Endothelial cell of umbilical vein (primary cell): ENCODE data around the gene HLA-DQA2. TPM values are rescaled to one million over a fixed set of nuclear protein-coding genes. Genes with fewer than 3 reads are reported as not detected.

Experiments
- BruUV-seq: library from RNA; stranded (reverse); fragments of 400-500 nt; replicated peaks from 2 replicates; lab custom pipeline; 2021; lab: Mats Ljungman, UMichigan
- CTCF ChIA-PET: fragments of 300-600, 350-600 bp; sonication (Branson Sonifier 250); formaldehyde crosslinking; loops from one replicate; lab custom pipeline; 2021; ENCODE audit warnings: antibody characterized with exemption, inconsistent platforms; lab: Charles Lee
- POLR2A ChIA-PET: fragments of 300-600, 350-600 bp; sonication (Branson Sonifier 250); formaldehyde crosslinking; loops from one replicate; lab custom pipeline; 2021; ENCODE audit warnings: antibody characterized with exemption, inconsistent platforms; lab: Charles Lee
- DNase-seq: peaks from one replicate; pipeline ENCODE4 v3.0.0-alpha.2; 2011; ENCODE audit warnings: low read depth, low spot score
- FAIRE-seq: peaks from 2 replicates; lab custom pipeline; 2011; peaks lifted over from hg19 to GRCh38; lab: Jason Lieb, UNC
- H2AFZ ChIP-seq: 2 replicates; pipeline ENCODE4 v1.6.0; 2012; ENCODE audit warnings: low read depth, low read length, control low read depth, inconsistent platforms
- H3K27ac ChIP-seq: 2 replicates; pipeline ENCODE4 v1.5.1; 2011; ENCODE audit warnings: low read depth, mild to moderate bottlenecking, control low read depth, low read length, moderate library complexity; ENCODE audit not compliant: insufficient read depth
- H3K27me3 ChIP-seq, 2 experiments: 2 replicates each; pipeline versions ENCODE4 v1.6.0 to v1.6.1; 2011; ENCODE audit warnings: low read length in 2 of 2, mixed read lengths in 1 of 2; ENCODE audit not compliant: control insufficient read depth in 2 of 2, insufficient read depth in 2 of 2
- H3K36me3 ChIP-seq, 2 experiments: 2 replicates in 1 of 2; 3 replicates in 1 of 2; pipeline ENCODE4 v1.5.1; 2011; ENCODE audit warnings: low read length in 2 of 2, mild to moderate bottlenecking in 1 of 2, moderate library complexity in 1 of 2; ENCODE audit not compliant: control insufficient read depth in 2 of 2, insufficient read depth in 2 of 2; ENCODE audit errors: extremely low read depth in 1 of 2
- H3K4me1 ChIP-seq: 3 replicates; pipeline ENCODE4 v1.5.1; 2011; ENCODE audit warnings: mild to moderate bottlenecking, low read length; ENCODE audit not compliant: control insufficient read depth, insufficient read depth; ENCODE audit errors: extremely low read depth
- H3K4me2 ChIP-seq: 2 replicates; pipeline ENCODE4 v1.6.1; 2011; ENCODE audit warnings: low read length, control low read depth, mixed read lengths; ENCODE audit not compliant: insufficient read depth
- H3K4me3 ChIP-seq, 3 experiments: fragments of 200-600 bp in 1 of 3; sonication (generic), shearing (Covaris generic) in 1 of 3; replicated peaks in 1 of 3; 2 replicates each; pipeline ENCODE4 v1.5.1; 2011 to 2016; ENCODE audit warnings: control low read depth in 3 of 3, low read length in 3 of 3, mild to moderate bottlenecking in 2 of 3, inconsistent platforms in 1 of 3, low read depth in 1 of 3, moderate library complexity in 1 of 3; ENCODE audit not compliant: insufficient read depth in 1 of 3
- H3K79me2 ChIP-seq: 2 replicates; pipeline ENCODE4 v1.6.0; 2012; ENCODE audit warnings: low read length, inconsistent platforms; ENCODE audit not compliant: control insufficient read depth, insufficient read depth
- H3K9ac ChIP-seq: replicated peaks from 2 replicates; pipeline ENCODE3; 2011; ENCODE audit warnings: low read length, control low read depth; ENCODE audit not compliant: insufficient read depth; ENCODE audit errors: extremely low read depth
- H3K9me1 ChIP-seq: replicated peaks from 3 replicates; pipeline ENCODE4 v1.6.0; 2011; ENCODE audit warnings: mild to moderate bottlenecking, low read length; ENCODE audit not compliant: control insufficient read depth, insufficient read depth; ENCODE audit errors: extremely low read depth
- H3K9me3 ChIP-seq: replicated peaks from 2 replicates; pipeline ENCODE4 v1.5.1; 2012; ENCODE audit warnings: low read length, inconsistent platforms; ENCODE audit not compliant: control insufficient read depth, insufficient read depth
- H4K20me1 ChIP-seq: replicated peaks from 2 replicates; pipeline ENCODE3; 2011; ENCODE audit warnings: mild to moderate bottlenecking, low read length; ENCODE audit not compliant: control insufficient read depth, insufficient read depth; ENCODE audit errors: extremely low read depth
- CTCF ChIP-seq, 2 donors: IDR thresholded peaks; 1 replicate in 1 of 2; 2 replicates in 1 of 2; pipeline ENCODE4 v1.5.1; 2011; ENCODE audit warnings: low read length in 2 of 2, mild to moderate bottlenecking in 2 of 2, moderate library complexity in 2 of 2, control low read depth in 1 of 2, inconsistent platforms in 1 of 2, low read depth in 1 of 2; ENCODE audit not compliant: insufficient read depth in 1 of 2; ENCODE audit errors: extremely low read depth in 1 of 2
- EZH2 ChIP-seq: IDR thresholded peaks from 2 replicates; pipeline ENCODE4 v1.6.1; 2012; ENCODE audit warnings: borderline replicate concordance, low read depth, mild to moderate bottlenecking, moderate library complexity, low read length, inconsistent platforms; ENCODE audit not compliant: severe bottlenecking
- FOS ChIP-seq: IDR thresholded peaks from 2 replicates; pipeline ENCODE4 v1.6.1; 2011; ENCODE audit warnings: mild to moderate bottlenecking, low read length, moderate library complexity, borderline replicate concordance; ENCODE audit not compliant: insufficient read depth
- GATA2 ChIP-seq: IDR thresholded peaks from 2 replicates; pipeline ENCODE4 v1.7.0; 2011; ENCODE audit warnings: low read depth, mild to moderate bottlenecking, moderate library complexity, mixed read lengths, low read length; ENCODE audit not compliant: insufficient read length, insufficient read depth
- JUN ChIP-seq: IDR thresholded peaks from 2 replicates; pipeline ENCODE4 v1.6.1; 2011; ENCODE audit warnings: borderline replicate concordance, low read depth; ENCODE audit not compliant: insufficient read length, insufficient read depth
- MAX ChIP-seq: IDR thresholded peaks from 2 replicates; pipeline ENCODE4 v1.6.1; 2011; ENCODE audit not compliant: insufficient read depth, insufficient read length
- MYC ChIP-seq: IDR thresholded peaks from one replicate; pipeline ENCODE4 v1.6.1; 2011; ENCODE audit warnings: mild to moderate bottlenecking, low read depth, low read length
- POLR2A ChIP-seq: IDR thresholded peaks from 2 replicates; pipeline ENCODE4 v1.6.1; 2012; ENCODE audit warnings: low read depth, mild to moderate bottlenecking, control low read depth, low read length
- POLR2AphosphoS5 ChIP-seq: IDR thresholded peaks from 2 replicates; pipeline ENCODE4 v1.6.1; 2012; ENCODE audit warnings: low read depth, mild to moderate bottlenecking, control low read depth, low read length, moderate library complexity; ENCODE audit not compliant: insufficient read depth
- dilution Hi-C: fragments of 300-500 bp; cut with MboI; formaldehyde crosslinking; loops from one replicate; pipeline ENCODE4 v1.15.0; 2019; ENCODE audit warnings: low sequenced_read_pairs; ENCODE audit not compliant: extremely low pct_ligation_motif_present
- intact Hi-C: fragments of 100-400 bp; cut with micrococcal nuclease; formaldehyde crosslinking; loops from one replicate; pipeline ENCODE4 v1.10.0; 2022
- polyA plus RNA-seq, 4 experiments: library from polyadenylated mRNA; depleted of rRNA in 3 of 4; stranded (reverse) in 3 of 4; unstranded in 1 of 4; fragments of >200 nt; gene quantifications; 2 replicates each; pipeline versions ENCODE4 v1.2.1 to v1.2.3, GENCODE V29; 2011 to 2012; ENCODE audit warnings: missing spikeins in 1 of 4
- total RNA-seq: library from RNA; stranded (reverse); gene quantifications from 2 replicates; pipeline ENCODE4 v1.2.3, GENCODE V29; 2021

The HLA-DQA2 gene
- total and polyA plus RNA-seq, 2 donors (not counting 3 experiments of a cell fraction or from before 2014, with no cell fraction given), result not detected

GRCh38 chr6:32792901-32793435, 51.8 kb downstream of the HLA-DQA2 start:
- Histone ChIP-seq H4K20me1 (no peaks in the 10 kb centered on the region), H3K79me2 (no peaks in the 10 kb centered on the region), H3K36me3 (no peaks in the 10 kb centered on the region), H3K4me1 (no peaks in the 10 kb centered on the region), H3K4me3 (no peak overlapping the region), H2AFZ (no peak overlapping the region), H3K9me1 (no peaks in the 10 kb centered on the region), H3K4me2 (no peak overlapping the region), H3K27ac (no peak overlapping the region), H3K9ac (no peak overlapping the region), H3K27me3 (peaks cover 32 to 54% of the 10 kb centered on the region in 2 experiments), H3K9me3 (no peaks in the 10 kb centered on the region)
- dilution Hi-C loops, result no loop called here
- FAIRE-seq (no peak), DNase-seq (no peak)
- intact Hi-C loops, result loop anchor here (10.0 kb wide), 1 partner anchor 748 kb away; no protein-coding TSS in a partner anchor
- CTCF ChIA-PET, result interaction anchor here (0.9 to 2.4 kb wide), 5 partner anchors 46 to 547 kb away, joined by 3 to 15 read pairs (median 4); partner anchors contain the start of gene TAP2
- TF ChIP-seq FOS (no peak), GATA2 (no peak), CTCF (IDR thresholded peaks at IDR 0.05; ENCODE audit: extremely low read depth in 1 of 2, insufficient read depth in 1 of 2, low read depth in 1 of 2, low read length in 2 of 2) (no peak), JUN (no peak), POLR2AphosphoS5 (no peak), MAX (no peak), POLR2A (no peak), MYC (no peak), EZH2 (no peak)
- POLR2A ChIA-PET, result no interaction called here
- no TSS peak for BruUV-seq
